NAMALWA (cell line): ENCODE data around the gene PRR19.

ENCODE experiments used
- DNase-seq: peaks from one replicate; pipeline ENCODE4 v3.0.0-alpha.2; 2015; ENCODE audit warnings: low spot score

The PRR19 gene

DNA sequence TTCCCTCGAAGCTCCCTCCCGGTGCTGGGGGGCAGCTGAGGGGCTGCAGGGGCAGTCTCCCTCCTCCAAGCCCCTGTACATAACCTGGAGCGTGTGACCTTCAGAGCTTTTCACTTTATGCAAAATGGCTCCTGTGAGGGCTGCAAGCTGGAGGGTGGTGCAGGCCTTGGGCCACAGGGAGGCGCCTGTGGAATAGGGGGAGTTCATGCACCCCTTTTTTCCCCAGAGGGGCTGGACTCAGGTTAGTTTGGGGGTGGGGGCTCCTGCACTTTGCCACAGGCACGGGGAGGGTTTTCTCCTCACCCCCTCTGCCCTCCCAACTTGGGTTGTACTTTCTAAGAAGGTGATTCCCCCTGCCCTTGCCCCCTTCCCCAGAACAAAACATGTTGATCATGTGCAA lies 6.6 kb upstream of the PRR19 start:
- no peak for DNase-seq

DNA sequence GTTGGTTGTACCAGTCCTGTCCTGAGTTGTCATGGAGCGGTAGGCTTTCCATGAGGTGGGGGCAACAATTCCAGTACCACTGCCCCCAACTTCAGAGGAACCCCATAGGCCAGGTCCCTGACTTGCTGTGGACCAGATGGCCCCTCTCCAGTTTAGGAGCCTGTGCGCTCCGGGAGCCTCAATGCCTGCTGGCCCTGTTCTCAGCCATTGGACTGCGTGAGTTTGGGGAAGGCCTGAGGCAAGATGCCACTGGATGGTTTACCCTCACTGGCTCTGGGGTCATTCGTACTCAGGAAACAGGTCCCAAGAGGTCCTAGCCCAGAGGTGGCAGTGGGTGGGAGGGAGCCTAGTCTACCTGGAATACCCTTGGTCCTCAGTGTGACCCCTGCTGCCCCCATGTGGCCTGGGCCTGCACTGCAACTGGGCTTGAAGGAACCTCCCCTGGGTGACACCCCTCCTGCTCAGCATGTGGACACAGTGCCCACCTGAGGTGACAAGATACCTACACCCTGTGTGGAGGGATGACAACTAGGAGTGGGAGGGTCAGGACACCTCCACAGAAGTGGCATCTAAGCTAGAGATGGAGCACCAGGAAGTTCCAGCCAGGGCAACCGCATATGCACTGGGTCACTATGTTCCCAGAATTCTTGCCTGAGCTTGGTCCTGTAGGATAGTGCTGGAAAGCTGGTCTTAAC lies 6.0 kb upstream of the PRR19 start:
- peak; percentile 87 for DNase-seq

DNA sequence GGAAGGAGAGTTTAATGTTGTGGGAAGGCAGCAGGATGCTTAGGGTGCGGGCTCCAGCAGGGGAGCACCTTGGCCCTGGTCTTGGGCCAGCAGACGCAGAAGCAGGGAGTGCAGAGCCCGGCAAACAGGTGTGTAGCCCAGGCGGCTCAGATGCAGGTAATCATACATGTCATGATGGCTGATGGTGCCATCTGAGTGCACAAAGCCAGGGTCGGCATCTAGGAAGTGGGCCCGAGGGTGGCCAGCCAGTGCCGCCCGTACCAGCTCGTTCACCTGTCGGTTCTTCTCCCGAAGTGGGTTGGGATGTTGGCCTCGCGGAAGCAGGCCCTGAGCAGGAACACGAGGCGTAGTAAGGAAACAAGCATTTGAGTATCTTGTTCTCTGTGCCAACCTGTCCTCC lies 4.9 kb upstream of the PRR19 start:
- no peak for DNase-seq

DNA sequence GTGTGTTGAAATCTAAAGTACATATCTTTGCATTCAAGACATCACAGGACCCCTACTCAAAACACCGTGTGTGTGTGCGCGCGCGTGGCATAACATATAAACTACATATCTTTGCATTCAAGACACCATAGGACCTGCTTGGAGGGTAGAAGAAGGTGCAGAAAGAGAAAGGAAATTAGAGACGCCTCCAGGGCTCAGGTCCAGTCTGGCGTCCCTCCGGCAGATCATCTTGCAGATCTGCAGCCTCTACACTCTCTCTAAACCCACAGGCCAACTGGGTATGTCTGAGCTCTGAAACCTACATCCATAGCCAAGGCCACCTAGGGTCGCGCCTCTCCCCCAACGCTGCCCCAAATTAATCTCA lies 1.2 kb downstream of the PRR19 start:
- DNase-seq = no peak

DNA sequence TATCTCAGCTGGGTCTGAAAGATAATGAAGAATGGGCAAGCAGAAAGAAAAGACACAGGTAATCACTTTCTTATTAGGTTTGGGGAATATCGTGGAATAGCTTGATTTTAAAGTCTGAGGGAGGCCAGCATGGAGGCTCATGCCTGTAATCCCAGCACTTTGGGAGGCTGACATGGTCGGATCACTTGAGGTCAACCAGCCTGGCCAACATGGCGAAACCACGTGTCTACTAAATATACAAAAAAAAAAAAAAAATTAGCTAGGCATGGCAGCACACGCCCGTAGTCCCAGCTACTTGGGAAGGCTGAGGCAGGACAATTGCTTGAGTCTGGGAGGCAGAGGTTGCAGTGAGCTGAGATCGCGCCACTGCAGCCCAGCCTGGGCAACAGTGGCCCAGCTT lies 1.9 kb downstream of the PRR19 start:
- DNase-seq = no peak

DNA sequence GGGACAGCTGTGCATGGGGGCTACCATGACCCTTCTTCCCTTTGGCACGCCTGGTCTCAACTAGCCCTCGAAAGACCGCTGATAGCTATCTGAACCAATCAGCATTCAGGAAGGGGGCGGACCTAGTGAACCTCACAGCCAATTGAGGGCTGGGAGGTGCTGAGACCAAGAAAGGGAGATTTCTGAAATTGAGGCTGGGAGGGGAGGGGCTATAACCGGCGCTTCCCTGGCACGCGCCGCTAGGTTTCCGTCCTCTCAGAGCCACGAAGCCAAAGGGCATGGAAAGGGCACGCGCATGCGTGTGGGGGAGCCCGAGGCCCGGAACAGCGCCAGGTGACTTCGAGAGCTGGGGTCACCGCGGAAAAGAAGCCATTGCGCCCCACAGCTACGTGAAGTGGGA lies 4.7 kb downstream of the PRR19 start:
- no peak for DNase-seq

DNA sequence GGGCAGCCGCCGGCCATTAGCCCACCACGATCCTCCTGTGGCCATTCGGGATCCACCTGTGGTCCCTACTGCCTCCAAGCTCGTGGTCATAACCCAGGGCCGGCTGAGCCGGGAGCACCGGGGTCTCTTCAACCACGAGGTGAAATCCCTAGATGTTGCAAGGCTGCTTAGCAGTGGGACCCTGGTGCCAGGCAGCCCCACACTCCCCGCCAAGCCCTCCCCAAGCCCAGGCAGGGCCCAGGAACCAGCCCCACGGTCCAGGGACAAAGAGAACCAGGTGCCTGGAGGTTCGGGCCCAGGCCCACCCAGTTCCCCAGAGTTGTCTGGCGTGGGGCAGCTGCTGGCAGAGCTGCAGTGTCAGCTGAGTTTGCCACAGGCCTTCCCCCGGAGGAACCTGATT lies 7.8 kb downstream of the PRR19 start:
- no peak for DNase-seq

DNA sequence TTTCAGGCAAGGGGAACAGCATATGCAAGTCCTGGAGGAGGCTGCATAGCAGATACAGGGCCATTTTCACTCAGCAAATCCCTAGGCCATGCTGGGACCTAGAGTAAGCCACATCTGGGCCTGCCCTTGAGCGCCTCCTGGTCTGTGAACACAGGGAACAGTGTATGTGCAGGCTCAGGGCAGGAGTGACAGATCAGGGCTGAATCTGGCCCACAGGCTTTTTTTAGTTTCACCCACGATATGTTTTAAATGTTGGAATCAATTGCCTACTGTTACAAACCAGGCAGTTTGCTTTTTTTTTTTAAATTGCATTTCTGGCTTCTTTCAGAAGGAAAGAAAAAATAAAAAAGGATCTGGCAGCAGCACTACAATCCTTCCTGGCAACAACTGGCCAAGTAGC lies 9.7 kb downstream of the PRR19 start:
- peak; percentile 40 for DNase-seq

DNA sequence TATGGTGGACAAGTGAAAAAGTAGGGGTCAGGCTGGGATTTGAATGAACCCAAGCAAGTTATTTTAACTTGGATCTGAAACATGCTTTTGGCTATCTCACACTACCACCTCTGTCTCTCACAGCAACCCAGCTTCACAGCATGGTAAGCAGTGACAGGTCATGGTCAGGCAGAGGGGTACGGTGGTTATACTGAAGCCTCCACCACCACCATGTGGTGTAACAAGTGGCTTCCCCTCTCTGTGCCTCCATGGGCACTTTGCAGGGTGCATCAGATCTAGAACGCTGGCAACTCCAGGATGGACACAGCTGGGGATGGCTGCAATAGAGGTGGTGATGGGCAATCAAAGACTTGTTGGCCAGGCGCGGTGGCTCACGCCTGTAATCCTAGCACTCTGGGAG lies 10.4 kb downstream of the PRR19 start:
- no peak for DNase-seq

DNA sequence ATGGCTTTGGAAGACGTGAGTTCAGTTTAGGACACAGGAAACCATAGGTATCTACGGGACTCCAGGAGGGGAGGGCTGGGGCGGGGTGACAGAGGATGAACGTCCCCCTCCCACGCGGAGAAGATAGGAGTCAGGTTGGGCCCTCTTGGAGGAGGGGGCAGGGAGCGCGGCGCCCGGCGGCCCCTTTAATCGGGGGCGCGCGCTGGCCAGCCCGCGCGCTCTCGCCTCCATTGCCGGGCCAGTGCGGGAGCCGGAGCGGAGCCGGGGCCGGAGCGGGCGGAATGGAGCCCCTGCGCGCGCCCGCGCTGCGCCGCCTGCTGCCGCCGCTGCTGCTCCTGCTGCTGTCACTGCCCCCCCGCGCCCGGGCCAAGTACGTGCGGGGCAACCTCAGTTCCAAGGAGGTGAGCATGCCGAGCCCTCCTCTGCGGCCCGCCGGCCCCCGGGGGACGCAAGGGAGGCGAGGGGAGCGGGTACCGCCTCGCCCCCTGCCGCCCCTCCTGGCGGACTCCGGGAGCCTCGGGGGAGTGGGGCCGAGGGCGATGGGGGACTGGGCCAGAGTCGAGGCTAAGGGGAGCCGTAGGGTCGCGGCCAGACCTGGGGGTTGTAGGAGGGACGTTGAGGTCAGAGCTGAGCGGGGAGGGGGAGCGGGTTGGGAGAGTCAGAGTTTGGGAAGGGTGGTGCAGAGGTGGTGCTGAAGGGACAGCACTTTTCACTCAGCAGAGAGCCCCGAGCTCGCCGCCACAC lies 11.3 kb downstream of the PRR19 start, which contains the start of gene TMEM145:
TMEM145 (plus strand) TSS at position 214 of the 744 bp plus-strand sequence; CDS start at position 282, 68 bp downstream.
- peak; percentile 72 for DNase-seq

DNA sequence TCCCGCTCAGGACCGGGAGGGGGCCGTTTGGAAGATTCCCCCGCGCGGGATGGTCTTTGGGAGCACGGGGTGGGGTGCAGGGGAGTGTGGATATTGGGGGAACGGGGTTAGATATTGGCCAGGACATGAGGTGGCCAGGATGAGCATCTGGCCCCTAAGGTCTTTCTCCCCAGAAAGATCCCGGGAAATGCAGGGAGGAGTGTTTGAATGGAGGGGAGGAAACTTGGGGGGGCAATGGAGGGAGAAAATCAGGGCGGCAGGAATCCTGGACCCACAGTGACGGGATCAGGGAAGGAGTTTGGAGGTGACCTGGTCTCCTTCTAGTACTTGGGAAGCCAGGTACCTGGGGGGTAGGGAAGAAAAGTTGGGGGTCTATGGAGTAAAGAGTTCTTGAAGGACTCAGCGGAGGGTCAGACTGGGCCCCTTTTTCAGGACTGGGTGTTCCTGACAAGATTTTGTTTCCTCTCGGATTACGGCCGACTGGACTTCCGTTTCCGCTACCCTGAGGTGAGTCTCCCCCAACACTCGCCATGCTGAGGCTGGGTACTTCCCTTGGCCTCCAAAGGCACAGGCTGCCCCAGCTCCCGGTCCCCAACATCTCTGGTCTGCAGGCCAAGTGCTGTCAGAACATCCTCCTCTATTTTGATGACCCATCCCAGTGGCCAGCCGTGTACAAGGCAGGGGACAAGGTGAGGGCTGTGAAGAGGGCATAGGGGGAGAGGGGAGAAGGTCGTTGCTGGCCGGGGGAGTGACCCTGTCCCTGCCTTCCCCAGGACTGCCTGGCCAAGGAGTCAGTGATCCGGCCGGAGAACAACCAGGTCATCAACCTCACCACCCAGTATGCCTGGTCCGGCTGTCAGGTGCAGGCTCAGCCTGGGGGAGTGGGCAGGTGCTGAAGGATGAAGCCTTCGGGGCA lies 12.2 kb downstream of the PRR19 start:
- DNase-seq = no peak

DNA sequence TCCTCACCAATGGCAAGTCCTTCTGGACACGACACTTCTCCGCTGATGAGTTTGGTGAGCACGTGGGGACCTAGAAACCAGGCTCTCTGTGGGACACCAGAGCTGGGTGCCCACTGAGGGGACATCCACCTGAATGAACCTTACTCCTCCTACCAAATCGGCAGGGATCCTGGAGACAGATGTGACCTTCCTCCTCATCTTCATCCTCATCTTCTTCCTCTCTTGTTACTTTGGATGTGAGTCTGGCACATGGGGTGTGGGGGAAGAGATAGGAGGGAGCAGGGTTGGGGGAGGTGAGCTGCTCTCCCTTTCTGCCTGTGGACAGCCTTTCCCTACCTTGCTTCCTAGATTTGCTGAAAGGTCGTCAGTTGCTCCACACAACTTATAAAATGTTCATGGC lies 13.1 kb downstream of the PRR19 start:
- DNase-seq = no peak

DNA sequence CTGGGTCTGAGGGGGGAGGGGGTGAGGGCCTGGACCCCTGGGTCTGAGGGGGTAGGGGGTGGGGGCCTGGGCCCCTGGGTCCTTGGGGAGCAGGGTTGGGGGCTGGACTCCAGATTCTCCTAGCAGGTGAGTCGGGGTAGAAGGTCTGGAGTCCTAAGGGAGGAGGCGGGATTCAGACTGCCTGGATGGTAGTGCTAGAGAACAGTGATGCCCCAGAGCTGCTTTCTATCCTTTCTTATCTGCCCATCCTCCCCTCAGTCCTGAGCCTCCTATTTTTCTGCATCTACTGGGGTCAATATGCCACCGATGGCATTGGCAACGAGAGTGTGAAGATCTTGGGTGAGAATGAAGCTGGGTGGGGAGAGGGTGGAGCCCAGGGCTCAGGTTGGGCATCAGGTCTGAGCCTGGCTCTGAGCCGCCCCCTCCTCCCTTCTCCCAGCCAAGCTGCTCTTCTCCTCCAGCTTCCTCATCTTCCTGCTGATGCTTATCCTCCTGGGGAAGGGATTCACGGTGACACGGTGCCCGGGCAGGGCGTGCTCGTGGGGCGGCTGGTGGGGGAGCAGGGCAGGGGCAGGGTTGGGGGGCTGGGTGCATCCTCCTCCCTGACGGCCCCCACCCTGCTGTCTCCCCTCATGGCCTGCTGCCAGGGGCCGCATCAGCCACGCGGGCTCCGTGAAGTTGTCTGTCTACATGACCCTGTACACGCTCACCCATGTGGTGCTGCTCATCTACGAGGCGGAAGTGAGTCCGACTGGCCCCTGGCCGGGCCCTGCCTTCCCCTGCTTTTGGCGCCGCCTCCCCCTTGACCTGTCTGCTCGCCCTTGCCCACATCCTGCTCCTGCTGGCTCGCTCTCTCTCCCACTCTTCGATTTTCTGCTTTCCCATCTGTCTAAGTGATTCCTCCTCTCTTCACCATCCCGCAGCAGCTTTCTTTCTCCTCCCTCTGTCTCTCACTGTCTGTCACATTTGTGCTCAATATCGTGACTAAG lies 14.6 kb downstream of the PRR19 start:
- DNase-seq = no peak

DNA sequence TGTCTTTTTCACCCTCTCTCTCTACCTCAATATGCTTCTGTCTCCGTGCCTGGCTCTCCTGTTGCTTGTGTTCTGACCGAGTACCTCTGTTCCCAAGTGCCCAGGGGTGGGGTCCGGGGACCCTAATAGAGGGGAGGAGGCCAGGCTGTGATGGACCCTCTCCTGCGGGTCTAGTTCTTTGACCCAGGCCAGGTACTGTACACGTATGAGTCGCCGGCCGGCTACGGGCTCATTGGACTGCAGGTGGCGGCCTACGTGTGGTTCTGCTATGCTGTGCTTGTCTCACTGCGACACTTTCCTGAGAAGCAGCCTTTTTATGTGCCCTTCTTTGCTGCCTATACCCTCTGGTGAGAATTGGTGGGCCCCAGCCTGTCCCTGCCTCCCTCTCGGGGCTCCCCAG lies 15.6 kb downstream of the PRR19 start:
- DNase-seq = no peak

DNA sequence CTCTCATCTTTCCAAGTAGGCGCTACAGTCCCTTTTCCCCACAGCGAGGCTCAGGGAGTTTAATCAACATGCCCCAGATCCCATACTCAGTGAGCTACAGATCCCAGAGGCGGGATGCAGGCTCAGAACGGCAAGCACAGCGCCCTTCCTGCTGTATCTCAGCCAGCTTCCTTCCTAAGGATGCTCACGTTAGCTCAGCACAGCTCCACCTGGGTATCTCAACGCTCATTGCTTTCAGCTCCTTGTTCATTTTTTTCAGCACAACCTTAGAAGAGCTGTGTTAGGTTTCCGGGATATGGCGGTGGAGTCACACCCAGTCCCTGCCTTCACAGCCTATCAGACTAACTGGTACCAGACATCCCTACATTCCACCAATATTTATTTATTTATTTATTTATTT lies 20.4 kb downstream of the PRR19 start:
- DNase-seq = no peak

DNA sequence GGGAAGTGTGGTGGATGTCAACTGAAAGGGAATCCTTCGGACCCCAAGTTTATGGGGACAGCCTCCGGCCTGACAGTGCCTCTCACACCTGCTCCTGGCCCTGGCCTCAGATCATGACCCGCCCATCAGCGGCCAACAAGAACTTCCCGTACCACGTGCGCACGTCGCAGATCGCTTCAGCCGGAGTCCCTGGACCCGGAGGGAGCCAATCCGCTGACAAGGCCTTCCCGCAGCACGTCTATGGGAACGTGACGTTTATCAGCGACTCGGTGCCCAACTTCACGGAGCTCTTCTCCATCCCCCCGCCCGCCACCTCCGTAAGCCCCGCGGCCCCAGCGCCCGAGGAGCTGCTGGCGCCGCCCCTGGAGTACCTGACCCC lies 21.5 kb downstream of the PRR19 start:
- no peak for DNase-seq

DNA sequence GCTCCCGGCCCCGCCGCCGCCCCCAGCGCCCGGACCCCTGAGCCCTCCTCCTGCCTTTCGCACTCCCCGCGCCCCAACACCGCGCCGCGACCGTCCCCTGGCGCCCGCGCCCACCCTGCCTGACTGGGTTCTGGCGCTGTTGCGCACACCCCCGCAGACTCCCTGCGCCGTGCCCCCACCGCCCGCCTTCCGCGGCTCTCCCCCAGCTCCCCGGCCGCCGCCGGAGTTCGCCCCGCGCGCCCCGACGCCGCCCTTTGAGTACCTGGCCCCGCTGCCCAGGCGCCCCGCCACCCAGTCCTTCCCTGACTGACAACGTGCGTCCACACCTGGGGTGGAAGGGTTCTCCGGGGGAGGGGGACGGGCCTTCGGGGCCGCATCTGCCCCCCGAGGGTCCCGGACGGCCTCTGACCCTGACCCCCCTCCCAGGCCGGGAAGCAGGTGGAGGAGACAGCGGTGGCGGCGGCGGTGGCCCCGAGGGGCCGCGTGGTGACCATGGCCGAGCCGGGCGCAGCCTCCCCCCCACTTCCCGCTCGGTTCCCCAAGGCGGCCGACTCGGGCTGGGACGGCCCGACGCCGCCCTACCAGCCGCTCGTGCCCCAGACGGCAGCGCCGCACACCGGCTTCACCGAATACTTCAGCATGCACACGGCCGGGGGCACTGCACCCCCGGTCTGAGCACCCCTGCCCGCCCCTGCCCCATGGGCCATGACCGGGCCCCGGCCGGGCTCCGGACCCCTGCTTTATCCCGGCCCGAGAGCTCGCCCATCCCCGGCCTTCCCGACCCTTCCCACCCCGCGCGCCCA lies 22.1 kb downstream of the PRR19 start:
- DNase-seq = peak; percentile 47

DNA sequence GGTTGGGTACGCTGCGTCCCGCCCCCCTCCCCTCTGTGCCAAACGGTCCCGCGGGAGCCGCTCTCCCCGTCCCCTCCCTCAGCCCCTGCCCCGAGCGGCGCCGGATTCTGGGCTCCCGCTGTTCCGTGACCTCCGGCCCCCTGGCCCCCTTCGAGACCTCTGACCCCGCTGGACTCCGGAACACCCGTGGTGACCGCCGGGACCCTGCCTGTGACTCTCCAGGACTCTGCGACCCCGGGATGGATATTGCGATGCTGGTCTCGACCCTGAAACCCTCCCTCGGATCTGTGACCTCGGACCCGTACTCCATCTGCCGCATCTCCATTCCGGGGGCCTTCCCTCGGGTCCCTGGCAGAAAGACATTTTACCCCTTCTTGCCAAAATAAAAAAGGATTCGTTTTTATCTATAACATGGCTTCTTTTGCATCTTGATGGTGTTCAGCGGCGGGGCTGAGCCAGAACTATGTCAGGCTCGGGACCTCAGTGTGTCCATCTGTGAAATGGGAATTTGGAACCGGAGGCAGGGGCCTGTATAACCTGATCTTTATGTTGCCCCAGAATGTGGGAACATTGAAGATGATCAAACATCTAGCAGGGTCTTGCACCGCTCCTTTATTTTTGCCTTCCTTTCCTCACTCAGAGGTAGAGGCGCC lies 22.8 kb downstream of the PRR19 start:
- DNase-seq = no peak

DNA sequence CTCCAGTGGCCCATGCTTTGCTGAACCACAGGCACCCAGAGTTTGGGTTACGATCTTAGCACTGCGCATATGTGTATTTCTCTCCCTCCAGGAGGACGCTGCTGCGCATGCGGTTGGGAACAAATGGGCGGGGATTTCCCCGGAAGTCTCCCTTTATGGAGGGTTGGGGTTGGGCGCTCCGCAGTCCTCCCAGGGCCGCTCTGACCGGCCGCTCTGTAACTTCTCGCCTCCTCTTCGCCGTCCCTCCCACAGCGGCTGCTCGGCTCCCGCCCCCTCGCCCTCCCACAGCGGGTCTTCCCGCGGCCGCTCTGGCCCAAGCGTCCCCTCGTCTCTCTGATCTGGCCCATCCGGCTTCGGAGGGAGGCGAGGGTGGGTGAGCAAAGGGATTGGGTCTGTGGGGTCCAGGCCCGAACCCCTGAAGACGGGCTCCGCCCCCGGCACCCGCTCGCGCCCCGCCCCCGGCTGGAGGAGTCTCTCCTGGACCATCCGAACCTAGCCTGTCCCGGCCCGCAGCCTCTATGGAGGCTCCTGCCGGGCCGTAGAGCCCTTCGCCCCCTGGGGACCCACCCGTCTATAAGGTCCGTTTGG lies 23.5 kb downstream of the PRR19 start, which contains the start of gene MEGF8:
MEGF8 (plus strand) TSS at position 328 of the 588 bp plus-strand sequence. CDS start 609 bp downstream, outside the sequence.
- peak; percentile 99 for DNase-seq
